CD4-positive, alpha-beta T cell treated with Interleukin-17A for 4 hours (primary cell): ENCODE data around the gene LTA.

Experiments used
- DNase-seq: peaks from one replicate; pipeline ENCODE4 v3.0.0-alpha.2; 2020; ENCODE audit warnings: mixed read lengths

The LTA gene, protein sequence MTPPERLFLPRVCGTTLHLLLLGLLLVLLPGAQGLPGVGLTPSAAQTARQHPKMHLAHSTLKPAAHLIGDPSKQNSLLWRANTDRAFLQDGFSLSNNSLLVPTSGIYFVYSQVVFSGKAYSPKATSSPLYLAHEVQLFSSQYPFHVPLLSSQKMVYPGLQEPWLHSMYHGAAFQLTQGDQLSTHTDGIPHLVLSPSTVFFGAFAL

DNA sequence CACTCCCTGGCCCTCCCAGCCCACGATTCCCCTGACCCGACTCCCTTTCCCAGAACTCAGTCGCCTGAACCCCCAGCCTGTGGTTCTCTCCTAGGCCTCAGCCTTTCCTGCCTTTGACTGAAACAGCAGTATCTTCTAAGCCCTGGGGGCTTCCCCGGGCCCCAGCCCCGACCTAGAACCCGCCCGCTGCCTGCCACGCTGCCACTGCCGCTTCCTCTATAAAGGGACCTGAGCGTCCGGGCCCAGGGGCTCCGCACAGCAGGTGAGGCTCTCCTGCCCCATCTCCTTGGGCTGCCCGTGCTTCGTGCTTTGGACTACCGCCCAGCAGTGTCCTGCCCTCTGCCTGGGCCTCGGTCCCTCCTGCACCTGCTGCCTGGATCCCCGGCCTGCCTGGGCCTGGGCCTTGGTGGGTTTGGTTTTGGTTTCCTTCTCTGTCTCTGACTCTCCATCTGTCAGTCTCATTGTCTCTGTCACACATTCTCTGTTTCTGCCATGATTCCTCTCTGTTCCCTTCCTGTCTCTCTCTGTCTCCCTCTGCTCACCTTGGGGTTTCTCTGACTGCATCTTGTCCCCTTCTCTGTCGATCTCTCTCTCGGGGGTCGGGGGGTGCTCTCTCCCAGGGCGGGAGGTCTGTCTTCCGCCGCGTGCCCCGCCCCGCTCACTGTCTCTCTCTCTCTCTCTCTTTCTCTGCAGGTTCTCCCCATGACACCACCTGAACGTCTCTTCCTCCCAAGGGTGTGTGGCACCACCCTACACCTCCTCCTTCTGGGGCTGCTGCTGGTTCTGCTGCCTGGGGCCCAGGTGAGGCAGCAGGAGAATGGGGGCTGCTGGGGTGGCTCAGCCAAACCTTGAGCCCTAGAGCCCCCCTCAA is at the start of gene LTA:
LTA (plus strand) TSS at position 249 of the 871 bp plus-strand sequence; CDS start at position 703, 454 bp downstream.
- DNase-seq, result peak; percentile 75

DNA sequence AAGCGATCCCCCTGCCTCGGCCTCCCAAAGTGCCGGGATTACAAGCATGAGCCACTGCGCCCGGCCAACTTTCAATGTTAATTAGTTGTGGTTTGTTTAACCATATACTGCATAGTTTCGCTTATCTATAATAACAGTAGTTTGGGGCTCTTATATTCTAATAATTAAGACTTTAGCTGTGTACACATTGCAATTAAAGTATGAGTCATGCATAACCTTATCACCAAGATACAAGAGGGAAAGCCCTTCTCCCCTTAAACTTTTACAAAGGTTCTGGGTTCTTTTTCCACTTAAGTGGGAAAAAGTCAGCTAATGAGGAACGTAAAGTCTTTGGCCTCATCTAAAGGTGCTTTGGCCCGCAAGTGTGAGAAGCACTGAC is 46.5 kb upstream of the LTA start:
- no peak for DNase-seq

DNA sequence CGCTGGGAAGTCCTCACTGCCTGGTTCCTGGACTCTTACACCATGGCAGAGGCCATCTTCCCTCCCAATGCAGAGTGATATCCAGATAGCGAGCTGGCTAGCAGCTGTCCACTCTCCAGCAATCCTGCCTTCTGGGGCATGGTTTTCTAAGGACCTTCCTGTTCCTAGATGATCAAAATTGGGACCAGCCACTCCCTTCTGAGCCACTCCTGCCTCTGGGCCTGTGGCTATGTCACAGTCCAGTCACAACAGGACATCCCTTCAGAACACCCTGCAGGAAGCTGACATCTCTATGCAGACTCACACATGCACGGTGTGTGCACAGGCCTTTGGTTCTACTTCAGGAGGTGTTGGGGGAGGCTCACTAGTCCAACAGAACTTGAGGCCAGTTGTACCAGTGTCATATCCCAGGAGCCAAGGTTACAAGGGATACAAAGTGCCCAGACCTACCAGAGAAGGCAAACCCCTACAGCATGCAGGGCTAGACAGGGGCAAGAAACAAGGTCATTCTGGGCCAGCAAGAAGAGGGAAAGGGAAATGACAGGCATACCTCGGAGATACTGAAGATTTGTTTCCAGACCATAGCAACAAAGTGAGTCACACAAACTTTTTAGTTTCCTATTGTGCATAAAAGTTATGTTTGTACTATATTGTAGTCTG is 46.0 kb upstream of the LTA start:
- no peak for DNase-seq

DNA sequence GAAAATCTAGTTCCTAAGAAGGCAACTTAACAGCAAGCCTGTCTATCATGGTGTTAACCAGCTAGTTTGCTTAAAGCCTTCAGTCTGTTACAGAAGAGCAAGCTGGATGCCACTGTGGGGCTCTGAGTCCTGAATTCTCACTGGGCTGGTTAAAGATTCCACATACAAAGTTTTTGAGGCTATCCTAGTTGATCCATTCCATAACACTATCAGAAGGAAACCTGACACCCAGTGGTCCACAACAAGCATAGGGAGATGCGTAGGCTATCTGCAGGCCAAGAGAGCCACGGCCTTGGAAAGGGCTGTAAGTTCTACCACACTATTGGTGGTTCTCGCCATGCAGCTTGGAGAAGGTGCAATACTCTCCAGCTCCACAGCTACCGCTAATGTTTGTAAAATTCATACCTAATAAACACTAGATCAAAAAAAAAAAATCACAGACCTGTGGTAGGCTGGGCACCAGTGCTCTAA is 43.7 kb upstream of the LTA start:
- no peak for DNase-seq

DNA sequence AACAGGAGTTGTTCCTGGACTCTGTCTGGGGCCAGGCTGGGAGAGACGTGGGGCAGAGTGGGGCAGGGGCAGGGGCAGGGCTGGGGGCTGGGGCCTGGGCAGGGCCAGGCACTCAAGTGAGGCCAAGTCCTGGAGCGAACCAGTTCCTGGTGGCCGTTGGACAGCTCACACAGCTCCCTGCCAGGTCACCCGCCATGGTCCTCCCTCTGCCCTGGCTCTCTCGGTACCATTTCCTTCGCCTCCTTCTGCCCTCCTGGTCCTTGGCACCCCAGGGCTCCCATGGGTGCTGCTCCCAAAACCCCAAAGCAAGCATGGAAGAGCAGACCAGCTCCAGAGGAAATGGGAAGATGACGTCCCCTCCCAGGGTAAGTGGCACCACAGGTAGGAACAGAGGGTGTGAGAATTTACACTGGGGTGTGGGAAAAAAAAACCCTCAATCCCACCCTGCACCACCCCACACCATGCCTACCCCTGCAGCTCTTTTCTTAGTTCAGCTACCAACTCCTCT is 43.2 kb upstream of the LTA start, which contains the start of gene MCCD1:
MCCD1 (plus strand) TSS at position 142 of the 508 bp plus-strand sequence; CDS start at position 195, 53 bp downstream.
- DNase-seq, result no peak

DNA sequence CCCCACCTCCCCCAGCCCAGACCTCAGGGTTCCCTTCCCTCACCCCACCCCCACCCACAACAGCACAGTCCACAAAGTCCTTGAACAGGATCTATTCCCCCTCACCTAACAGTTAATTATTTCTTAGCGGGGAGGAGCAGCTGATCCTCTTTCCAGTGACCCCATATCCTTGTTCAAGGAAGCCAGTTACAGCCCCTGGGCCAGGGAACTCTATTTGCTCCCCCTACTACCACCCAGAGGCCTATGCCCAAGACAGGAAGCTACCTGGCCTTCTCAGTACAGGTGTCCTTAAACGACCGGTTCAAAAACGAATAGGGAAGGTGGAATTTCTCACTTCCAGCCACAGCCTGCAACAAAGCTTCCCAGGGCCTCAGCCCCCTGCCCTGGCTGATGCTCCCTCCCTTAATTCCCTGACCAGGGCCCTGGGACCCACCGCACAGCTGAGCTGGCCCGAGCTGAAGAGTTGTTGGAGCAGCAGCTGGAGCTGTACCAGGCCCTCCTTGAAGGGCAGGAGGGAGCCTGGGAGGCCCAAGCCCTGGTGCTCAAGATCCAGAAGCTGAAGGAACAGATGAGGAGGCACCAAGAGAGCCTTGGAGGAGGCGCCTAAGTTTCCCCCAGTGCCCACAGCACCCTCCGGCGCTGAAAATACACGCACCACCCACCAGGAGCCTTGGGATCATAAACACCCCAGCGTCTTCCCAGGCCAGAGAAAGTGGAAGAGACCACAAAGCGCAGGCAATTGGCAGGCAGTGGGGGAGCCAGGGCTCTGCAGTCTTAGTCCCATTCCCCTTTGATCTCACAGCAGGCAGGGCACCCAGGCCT is 42.5 kb upstream of the LTA start:
- no peak for DNase-seq

DNA sequence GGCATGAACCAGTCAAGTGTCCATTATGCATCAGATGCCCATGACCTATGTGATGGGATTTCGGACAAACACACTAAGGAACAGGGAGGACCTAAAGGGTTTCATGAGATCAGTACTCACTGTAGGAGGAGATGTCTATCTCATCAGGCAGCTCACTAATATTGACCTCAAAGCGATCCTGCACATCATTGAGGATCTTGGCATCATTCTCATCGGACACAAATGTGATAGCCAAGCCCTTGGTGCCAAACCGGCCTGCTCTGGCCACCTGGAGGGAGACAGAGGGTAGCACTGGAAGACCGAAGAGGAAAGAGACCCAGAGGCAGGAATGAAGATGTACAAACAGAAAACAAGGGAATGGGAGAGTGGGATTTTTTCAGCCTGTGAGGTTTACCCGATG is 41.4 kb upstream of the LTA start:
- DNase-seq, result no peak

DNA sequence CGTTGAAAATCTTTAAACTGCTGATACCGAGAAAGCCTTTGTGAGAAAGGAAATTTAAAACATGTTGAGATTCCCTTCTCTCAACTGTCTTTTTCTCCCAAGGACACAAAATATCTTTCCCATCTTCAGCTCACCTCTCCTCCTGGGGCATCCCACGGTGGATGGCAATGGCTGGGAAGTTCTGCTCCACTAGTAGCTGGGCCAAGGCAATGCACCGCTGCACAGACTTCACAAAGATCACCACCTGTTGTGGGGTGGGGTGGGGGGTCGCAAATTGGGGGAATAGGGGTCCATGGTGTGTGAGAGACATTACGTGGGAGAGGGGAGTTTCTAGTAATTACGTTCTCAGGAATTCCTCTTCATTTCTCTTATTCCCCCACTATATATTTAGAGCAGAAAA is 40.9 kb upstream of the LTA start:
- DNase-seq, result no peak

DNA sequence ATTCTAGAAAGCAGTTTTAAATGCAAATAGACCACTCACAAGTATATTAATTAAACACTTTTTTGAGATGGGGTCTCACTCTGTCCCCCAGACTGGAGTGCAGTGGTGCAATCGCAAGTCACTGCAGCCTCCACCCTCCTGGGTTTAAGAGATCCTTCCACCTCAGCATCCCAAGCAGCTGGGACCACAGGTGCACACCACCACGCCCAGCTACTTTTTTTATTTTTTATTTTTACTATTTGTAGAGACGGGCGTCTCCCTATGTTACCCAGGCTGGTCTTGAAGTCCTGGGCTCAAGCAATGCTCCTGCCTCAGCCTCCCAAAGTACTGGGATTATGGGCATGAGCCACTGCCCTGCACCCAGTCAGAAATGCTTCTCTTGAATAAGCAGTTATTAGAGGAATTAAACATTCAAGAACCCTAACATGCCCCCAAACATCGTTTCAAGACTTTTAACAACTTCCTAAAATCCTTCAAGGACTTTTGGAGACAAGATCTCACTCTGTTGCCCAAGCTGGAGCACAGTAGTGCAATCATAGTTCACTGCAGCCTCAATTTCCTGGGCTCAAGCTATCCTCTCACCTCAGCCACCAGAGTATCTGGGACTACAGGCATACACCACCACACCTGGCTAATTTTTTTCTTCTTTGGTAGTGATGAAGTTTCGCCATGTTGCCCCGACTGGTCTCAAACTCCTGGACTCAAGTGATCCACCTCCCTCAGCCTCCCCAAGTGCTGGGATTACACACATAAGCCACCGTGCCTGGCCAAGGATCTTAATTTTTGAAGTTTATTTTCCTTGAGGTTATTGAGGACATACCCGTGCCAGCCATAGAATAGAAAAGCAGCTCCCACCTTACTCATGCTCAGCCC is 40.1 kb upstream of the LTA start:
- DNase-seq, result no peak

DNA sequence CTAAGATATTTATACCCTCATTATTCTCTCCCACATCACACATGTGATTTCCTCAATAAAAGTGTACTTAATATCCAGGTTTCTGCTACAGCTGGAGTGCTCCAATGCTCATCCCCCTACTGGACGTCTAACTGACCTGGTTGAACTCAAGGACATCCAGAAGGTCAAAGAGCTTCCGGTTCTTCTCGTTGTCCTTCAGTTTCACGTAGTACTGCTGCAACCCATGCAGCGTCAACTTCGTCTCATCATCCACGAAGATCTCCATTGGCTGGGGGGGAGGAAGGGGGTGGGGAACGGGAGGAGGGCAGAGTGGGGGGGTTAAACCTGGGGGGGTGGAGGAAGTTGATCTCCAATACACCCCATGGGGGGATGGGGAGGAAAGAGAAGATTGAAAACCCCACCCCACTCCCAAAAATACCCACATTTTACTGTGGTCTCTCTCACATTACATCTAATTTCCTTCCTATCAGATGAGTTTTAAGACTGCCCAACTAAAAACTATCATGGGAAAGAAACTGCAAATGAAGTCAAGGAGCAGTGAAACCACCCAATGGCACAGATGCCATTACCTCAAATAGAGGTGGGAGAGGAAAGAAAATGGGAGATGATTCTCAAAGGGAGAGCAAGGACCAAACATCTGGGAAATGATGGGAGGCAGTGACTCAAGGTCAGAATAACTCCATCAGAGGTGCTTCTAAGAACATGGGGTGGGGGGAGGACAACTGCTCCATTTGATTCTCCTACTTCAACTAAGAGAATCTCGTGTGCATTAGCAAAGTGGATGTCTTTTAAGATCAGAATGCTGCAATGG is 39.2 kb upstream of the LTA start:
- DNase-seq, result no peak

DNA sequence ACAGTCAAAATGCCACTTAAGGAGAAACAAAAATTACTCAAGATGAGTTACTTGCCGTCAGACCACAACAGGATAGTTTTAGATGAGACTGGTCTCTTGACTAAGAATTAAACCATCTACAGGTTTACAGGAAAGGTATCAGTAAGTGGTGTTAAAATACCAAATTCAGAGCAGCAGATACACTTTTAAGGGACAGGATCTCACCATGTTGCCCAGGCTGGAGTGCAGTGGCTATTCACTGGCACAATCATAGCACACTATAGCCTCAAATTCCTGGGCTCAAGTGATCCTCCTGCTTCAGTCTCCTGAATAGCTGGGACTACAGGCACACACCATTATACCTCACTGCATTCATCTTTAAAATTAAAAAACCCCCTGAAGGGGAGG is 38.6 kb upstream of the LTA start:
- DNase-seq, result no peak

DNA sequence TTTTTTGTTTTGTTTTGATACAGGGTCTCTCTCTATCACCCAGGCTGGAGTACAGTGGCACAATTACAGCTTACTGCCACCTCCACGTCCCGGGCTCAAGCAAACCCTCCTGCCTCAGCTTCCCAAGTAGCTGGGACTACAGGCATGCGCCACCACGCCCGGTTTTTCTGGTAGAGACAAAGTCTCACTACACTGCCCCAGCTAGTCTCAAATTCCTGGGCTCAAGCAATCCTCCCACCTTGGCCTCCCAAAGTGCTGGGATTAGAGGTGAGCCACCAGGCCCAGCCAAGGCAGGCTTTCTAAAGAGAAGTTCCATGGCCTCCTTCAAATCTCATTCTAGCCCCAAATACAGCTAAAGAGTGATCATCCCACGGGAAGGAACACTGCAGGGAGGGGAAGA is 38.1 kb upstream of the LTA start:
- DNase-seq, result no peak

DNA sequence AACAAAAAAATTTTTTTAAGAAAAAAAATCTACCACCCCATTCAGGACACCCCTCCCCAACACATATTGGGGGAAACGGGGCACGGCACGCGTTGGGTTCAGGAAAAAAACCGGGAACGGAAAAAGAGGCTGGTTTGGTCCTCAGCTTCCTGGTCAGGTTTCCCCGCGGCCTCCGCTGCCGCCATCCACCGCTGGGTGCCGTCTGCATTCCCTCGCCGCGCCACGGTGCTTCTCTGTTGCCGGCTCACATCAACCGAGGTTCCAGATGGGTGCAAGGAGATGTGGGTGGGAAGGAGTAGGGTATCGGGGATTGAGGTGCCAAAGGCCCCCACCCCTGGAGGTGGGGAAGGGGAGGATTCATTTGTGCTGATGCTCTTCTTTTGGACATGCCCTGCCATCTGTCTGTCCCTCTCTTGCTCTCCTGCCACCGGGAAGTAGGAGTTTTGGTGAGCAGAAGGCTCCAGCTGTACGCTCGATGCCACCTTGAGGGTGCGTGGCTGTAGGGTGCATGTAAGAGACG is 37.5 kb upstream of the LTA start:
- DNase-seq, result no peak

DNA sequence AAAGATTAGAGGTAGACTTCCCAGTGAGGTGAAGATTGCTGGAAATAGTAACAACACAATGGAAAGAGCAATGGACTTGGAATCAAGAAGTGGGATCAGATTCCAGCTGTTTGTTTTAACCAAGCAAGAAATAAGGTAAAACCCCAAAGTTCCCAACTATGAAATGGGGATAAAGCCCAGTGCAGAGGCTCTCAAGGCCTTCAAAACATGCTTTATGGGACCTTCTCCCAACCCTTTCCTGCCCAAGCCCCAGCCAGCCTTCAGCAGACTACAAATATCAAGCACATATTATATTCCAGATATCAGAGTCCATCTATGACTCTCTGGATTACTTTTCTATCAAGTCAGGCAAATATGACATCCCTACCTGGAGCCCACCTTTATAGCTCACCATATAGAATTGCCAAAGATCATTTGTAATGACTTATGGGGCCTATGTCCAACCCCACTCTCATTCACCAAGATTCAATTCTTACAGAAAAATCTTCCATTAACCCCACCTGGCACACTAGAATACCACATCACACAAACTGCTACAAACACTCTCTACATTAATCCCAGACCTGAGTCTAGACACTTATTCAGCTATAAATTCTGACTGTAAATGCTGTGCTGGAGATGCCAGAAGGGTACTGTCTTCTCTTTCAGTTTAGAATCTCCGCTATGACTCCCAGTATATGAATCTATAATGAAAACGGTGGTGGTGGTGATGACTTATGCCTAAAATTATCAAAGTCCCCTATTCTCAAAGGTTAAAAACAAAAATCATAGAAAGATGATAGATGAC is 36.4 kb upstream of the LTA start:
- no peak for DNase-seq

DNA sequence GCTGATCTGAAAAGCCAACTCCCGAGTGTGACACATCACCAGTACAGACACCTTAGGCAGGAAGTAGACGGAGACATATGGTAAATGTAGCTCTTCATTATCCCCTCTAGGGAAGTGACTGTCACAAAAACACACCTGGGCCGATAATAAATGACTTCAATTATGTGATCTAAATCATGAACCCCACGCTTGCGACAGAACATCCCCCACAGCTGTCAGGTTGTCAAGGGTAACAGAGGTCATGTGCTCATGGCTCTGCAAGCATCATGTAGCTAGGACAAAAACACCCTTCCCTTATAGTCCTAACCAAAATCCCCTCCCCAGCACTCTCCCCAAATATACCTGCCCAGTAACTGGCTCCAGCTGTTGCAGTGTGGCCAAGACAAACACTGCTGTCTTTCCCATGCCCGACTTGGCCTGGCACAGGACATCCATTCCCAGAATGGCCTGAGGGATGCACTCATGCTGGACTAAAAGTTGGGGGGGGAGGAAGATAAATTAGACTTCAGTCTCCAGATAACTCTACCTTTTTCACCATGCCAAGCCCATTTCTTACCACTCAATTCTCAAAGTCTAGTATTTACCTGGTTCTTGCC is 33.2 kb upstream of the LTA start:
- DNase-seq, result no peak

DNA sequence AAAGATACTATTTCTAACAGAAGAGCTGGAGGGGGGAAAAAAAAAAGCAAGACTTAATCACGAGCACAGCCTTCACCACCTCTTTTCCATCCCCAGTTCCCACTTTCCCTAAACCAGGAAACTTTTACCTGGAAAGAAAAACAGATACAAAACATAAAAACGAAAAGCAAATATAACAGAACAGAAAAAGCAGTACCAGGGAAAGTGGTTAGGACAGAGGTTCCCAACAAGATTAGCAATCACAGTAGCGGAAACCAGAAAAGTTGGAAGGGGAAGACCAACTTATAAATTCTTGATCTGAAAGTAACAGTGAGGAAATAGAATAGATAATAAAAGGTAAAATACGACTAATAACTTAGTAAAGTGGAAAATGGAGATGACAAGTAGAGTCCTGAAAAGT is 31.4 kb upstream of the LTA start:
- no peak for DNase-seq

DNA sequence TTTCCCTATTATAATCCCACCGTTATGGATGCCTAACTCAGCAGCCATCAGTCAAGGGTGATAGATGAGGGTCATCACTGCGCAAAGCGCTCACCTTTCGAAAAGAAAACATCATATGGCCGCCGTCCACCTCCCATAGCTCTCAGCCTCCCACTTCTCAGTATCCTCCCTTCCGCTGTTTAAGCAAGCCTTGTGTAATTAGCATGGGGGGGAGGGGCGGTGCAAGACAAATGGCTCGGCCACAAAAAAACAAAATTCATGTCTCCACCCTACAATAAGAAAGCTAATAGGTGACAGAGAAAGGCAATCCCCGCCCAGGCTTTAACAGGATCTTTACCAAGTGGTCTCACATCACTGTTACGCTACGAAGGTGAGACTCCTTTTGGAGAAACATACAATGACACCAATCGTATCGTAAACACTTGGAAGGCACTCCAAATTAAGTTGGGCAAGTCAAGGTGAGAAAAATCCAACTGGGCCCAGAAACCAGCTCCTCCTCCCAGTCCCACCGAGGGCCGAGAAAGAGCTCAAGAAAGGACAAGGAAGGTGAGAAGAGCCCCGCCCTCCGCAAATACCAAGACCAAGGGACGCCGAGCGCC is 30.9 kb upstream of the LTA start:
- DNase-seq, result peak; percentile 74

DNA sequence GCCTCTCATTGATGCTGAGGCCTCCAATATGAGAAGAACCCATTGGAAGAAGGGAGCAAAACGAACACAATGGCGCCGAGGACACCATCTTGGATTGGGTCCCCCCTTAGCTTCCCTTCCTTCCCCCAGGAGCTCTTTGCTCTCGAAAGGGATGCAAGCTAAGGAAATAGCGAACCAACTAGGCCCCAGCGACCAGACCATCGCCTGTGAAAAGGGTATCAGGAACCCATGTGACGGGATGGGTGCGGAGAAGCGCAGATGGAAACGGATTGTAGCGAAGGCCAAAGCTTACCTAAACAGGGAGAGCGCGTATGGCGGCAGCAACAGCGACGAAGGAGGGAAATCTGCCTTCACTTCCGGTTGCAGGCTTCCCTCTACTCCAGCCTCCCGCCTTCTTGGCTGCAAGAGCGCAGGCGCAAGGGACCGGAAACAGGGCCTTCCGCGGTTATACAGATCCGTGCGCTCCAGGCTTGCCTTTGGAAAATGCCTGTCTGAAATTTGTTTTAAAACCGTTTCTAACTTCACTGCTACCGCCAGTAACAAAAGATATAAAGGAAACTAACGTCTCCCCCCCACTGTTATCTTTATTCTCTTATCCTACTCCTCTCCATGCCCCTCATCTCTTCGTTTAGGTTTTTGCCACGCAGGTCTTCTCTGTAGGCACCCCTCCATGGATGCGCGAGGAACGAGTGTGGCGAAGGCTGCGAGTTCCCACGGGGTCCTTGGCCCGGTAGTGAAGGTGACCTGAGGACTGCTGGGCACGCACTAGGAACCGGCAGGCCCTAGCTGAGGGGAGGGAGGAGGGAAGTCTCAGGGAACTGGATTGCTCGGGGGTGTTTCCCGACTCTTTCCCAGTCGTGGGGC is 30.2 kb upstream of the LTA start, which contains the start of gene DDX39B:
DDX39B (minus strand) TSS at position 346 of the 864 bp plus-strand sequence. CDS start 1,471 bp downstream, outside the sequence.
- peak; percentile 94 for DNase-seq
